K562 (cell line): ENCODE results near the gene NELFA. TPM values are rescaled to one million over a fixed set of nuclear protein-coding genes. Genes with fewer than 3 reads are reported as not detected.

Experiments
- ATAC-seq: fragments of 200-7000 bp; cut with Tn5 transposase; 3 replicates; pipeline ENCODE4 v1.9.1; 2020; ENCODE audit warnings: moderate library complexity
- BruUV-seq: library from RNA; stranded (reverse); fragments of 400-500 nt; replicated peaks from 2 replicates; lab custom pipeline; 2021; lab: Mats Ljungman, UMichigan
- CTCF ChIA-PET: fragments of 300-600 bp; formaldehyde crosslinking; extraction: SDS; loops from one replicate; lab custom pipeline; 2021; ENCODE audit warnings: low intra/inter-chr PET ratio; lab: Yijun Ruan, JAX
- POLR2A ChIA-PET: fragments of 300-600, 350-650 bp; sonication (Branson Sonifier 250); formaldehyde crosslinking; extraction: SDS; loops from one replicate; lab custom pipeline; 2021; ENCODE audit warnings: antibody characterized with exemption, inconsistent platforms; lab: Yijun Ruan, JAX
- DNase-seq, 4 experiments: peaks; one replicate each; pipeline versions ENCODE4 v3.0.0 to v3.0.0-alpha.2; 2011 to 2018; ENCODE audit warnings: low spot score in 3 of 4, mixed read lengths in 3 of 4; ENCODE audit errors: extremely low read depth in 1 of 4
- FAIRE-seq: peaks from 2 replicates; lab custom pipeline; 2011; peaks lifted over from hg19 to GRCh38; lab: Jason Lieb, UNC
- H2AFZ ChIP-seq: 2 replicates; pipeline ENCODE4 v1.6.0; 2011; ENCODE audit warnings: low read depth, low read length, control low read depth, inconsistent platforms
- H3K27ac ChIP-seq: fragments of 200-600 bp; 3 replicates; pipeline ENCODE4 v1.8.0; 2011; ENCODE audit warnings: low read depth, mild to moderate bottlenecking, control low read depth, inconsistent platforms, low read length, moderate library complexity, mixed read lengths; ENCODE audit errors: extremely low read depth
- H3K27me3 ChIP-seq, 2 experiments: fragments of 300-600 bp in 1 of 2; 2 replicates in 1 of 2; 3 replicates in 1 of 2; pipeline versions ENCODE4 v1.6.0 to v1.8.0; 2011; ENCODE audit warnings: inconsistent platforms in 2 of 2, low read length in 2 of 2, mild to moderate bottlenecking in 1 of 2, mixed read lengths in 1 of 2, moderate library complexity in 1 of 2; ENCODE audit not compliant: control insufficient read depth in 2 of 2, insufficient read depth in 2 of 2
- H3K36me3 ChIP-seq: fragments of 300-600 bp; 3 replicates; pipeline ENCODE4 v1.8.0; 2011; ENCODE audit warnings: mild to moderate bottlenecking, low read length, inconsistent platforms; ENCODE audit not compliant: control insufficient read depth, insufficient read depth
- H3K4me1 ChIP-seq, 2 experiments: fragments of 200-600 bp in 1 of 2; replicated peaks in 1 of 2; 2 replicates in 1 of 2; 3 replicates in 1 of 2; pipeline versions ENCODE4 v1.5.1 to v1.8.0; 2011; ENCODE audit warnings: inconsistent platforms in 2 of 2, low read length in 2 of 2, mild to moderate bottlenecking in 1 of 2, mixed read lengths in 1 of 2, moderate library complexity in 1 of 2; ENCODE audit not compliant: control insufficient read depth in 2 of 2, insufficient read depth in 2 of 2
- H3K4me2 ChIP-seq: 2 replicates; pipeline ENCODE4 v1.6.1; 2011; ENCODE audit warnings: low read length, control low read depth, inconsistent platforms, mixed read lengths; ENCODE audit not compliant: insufficient read depth
- H3K4me3 ChIP-seq: fragments of 200-600 bp; sonication (generic), shearing (Covaris generic); 2 replicates; pipeline ENCODE4 v1.5.1; 2016; ENCODE audit warnings: control low read depth, inconsistent platforms
- H3K79me2 ChIP-seq: fragments of 200-600 bp; 3 replicates; pipeline ENCODE4 v1.8.0; 2011; ENCODE audit warnings: low read length, inconsistent platforms; ENCODE audit not compliant: control insufficient read depth, insufficient read depth
- H3K9ac ChIP-seq, 2 experiments: 2 replicates each; pipeline versions ENCODE4 v1.6.0 to v1.6.1; 2011; ENCODE audit warnings: low read depth in 2 of 2, low read length in 2 of 2, control low read depth in 1 of 2, inconsistent platforms in 1 of 2, mild to moderate bottlenecking in 1 of 2, mixed read lengths in 1 of 2; ENCODE audit not compliant: insufficient read depth in 1 of 2
- H3K9me1 ChIP-seq: one replicate; pipeline ENCODE4 v1.6.0; 2011; ENCODE audit warnings: inconsistent platforms, mild to moderate bottlenecking, low read length, moderate library complexity; ENCODE audit not compliant: control insufficient read depth, insufficient read depth
- H3K9me3 ChIP-seq: replicated peaks from 2 replicates; pipeline ENCODE4 v1.5.1; 2011; ENCODE audit warnings: low read depth, low read length, inconsistent platforms; ENCODE audit not compliant: control insufficient read depth, insufficient read depth
- H4K20me1 ChIP-seq: replicated peaks from 2 replicates; pipeline ENCODE4 v1.6.1; 2011; ENCODE audit warnings: low read length, inconsistent platforms, mixed read lengths; ENCODE audit not compliant: control insufficient read depth, insufficient read depth
- CHD2 ChIP-seq: IDR thresholded peaks from 2 replicates; pipeline ENCODE4 v1.6.1; 2011; ENCODE audit warnings: low read depth, low read length
- NFIC ChIP-seq: fragments of 450-650 bp; IDR thresholded peaks from 2 replicates; pipeline ENCODE4 v1.6.1; 2017; ENCODE audit warnings: mild to moderate bottlenecking, inconsistent platforms
- POLR2G ChIP-seq: fragments of 200-400 bp; formaldehyde crosslinking; IDR thresholded peaks from 2 replicates; pipeline ENCODE4 v1.6.1; 2017; ENCODE audit warnings: low read depth, mild to moderate bottlenecking, antibody characterized with exemption, low read length, moderate library complexity
- RBFOX2 ChIP-seq: fragments of 200-400 bp; formaldehyde crosslinking; IDR thresholded peaks from 2 replicates; pipeline ENCODE4 v1.6.1; 2017; ENCODE audit warnings: low read depth, mild to moderate bottlenecking, low read length, moderate library complexity
- SMARCE1 ChIP-seq: fragments of 450-650 bp; IDR thresholded peaks from 2 replicates; pipeline ENCODE4 v1.7.1; 2016; ENCODE audit warnings: mild to moderate bottlenecking
- U2AF2 ChIP-seq: fragments of 200-400 bp; formaldehyde crosslinking; optimal IDR thresholded peaks from 2 replicates; pipeline ENCODE3; 2017; ENCODE audit warnings: low read depth, mild to moderate bottlenecking, low read length
- ZBTB34 ChIP-seq: fragments of 250-450 bp; sonication (Bioruptor Pico); IDR thresholded peaks from 2 replicates; pipeline ENCODE4 v1.8.0; 2021; ENCODE audit warnings: mild to moderate bottlenecking, moderate library complexity
- ZNF24 ChIP-seq: fragments of 450-650 bp; IDR thresholded peaks from 2 replicates; pipeline ENCODE4 v1.6.1; 2016
- WGBS: fragments of 100-300 bp; shearing (Covaris generic); methylation state at CpG from one replicate; pipeline ENCODE4 v1.1.6; 2016; ENCODE audit warnings: low coverage, mixed read lengths; ENCODE audit not compliant: insufficient coverage; ENCODE audit errors: missing lambda C conversion rate; 5-methylcytosine and 5-hydroxymethylcytosine counted together
- in situ Hi-C: fragments of 300-500 bp; cut with MboI; formaldehyde crosslinking; loops from 4 replicates; pipeline ENCODE4 v1.15.0; 2018; ENCODE audit warnings: inconsistent platforms, mixed read lengths
- intact Hi-C: fragments of 100-400 bp; cut with micrococcal nuclease; formaldehyde crosslinking; loops from 2 replicates; pipeline ENCODE4 v1.14.2; 2022
- polyA plus RNA-seq, 8 experiments: library from polyadenylated mRNA; depleted of rRNA in 4 of 8; stranded (reverse) in 5 of 8; unstranded in 3 of 8; fragments of >200 nt; fragmentation: Nextera tagmentation in 2 of 8; fragmentation: Illumina TruSeq in 1 of 8; extraction: Ambion mirVana in 2 of 8; extraction: Trizol in 1 of 8; gene quantifications; 2 replicates each; pipeline versions ENCODE4 v1.2.1 to v1.2.3, GENCODE V29; 2011 to 2014; ENCODE audit warnings: inconsistent platforms in 1 of 8, missing spikeins in 1 of 8
- total RNA-seq, 7 experiments: library from RNA; depleted of rRNA in 6 of 7; stranded (reverse); fragments of >200 nt in 6 of 7; fragmentation: Illumina TruSeq in 2 of 7; extraction: Trizol in 2 of 7; gene quantifications; 2 replicates each; pipeline versions ENCODE4 v1.2.1 to v1.2.3, GENCODE V29; 2011 to 2021; ENCODE audit warnings: low replicate concordance in 1 of 7
- TF ChIP-seq, protein P1 (sequence below): fragments of 450-650 bp; IDR thresholded peaks from 2 replicates; pipeline ENCODE4 v1.6.1; 2014; ENCODE audit warnings: low read depth, mild to moderate bottlenecking, moderate library complexity, borderline replicate concordance

Gene NELFA
- total and polyA plus RNA-seq, 9 of the 15 experiments (the other 6 are each of a cell fraction or from before 2014, with no cell fraction given), result 0.76 to 59.6 (median 14.8) TPM

GRCh38 chr4:1988327-1988724, 20.4 kb downstream of the NELFA start (continued):
- TF ChIP-seq ZBTB34 (CRISPR knock-in tag) (no peak), U2AF2 (no peak), CHD2 (no peak), NFIC (no peak), ZNF24 (no peak)
- TF ChIP-seq, protein P1, sequence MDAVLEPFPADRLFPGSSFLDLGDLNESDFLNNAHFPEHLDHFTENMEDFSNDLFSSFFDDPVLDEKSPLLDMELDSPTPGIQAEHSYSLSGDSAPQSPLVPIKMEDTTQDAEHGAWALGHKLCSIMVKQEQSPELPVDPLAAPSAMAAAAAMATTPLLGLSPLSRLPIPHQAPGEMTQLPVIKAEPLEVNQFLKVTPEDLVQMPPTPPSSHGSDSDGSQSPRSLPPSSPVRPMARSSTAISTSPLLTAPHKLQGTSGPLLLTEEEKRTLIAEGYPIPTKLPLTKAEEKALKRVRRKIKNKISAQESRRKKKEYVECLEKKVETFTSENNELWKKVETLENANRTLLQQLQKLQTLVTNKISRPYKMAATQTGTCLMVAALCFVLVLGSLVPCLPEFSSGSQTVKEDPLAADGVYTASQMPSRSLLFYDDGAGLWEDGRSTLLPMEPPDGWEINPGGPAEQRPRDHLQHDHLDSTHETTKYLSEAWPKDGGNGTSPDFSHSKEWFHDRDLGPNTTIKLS, result no peak

DNA sequence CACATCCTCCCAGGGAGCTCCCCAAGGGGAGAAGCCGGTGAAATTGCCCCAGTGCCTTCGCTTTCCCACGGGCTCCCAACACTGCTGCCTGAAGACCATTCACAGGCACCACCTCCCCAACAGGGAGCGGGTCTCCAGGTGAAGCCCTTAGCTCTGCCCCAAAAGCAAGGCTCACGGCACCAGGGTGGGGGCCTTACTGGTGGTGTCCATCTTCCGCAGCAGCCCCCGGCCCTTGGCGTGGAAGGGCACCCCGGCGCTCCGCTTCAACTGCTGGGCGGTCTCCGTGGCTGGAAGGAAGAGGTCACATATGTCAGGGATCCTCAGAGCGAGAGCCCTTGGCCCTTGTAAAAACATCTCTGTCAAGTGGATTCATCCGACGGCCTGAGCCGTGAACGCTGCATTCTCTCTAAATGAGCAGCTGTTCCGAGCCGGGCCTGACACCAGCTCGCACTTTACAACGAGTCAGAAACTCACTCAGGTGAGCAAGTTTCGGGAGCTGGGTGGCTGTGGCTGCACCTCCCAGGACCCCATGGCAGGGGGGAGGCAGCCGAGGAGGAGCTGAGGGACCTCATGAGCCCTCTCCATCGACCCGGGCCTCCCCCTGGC, 20.9 kb downstream of the NELFA start:
- DNase-seq, result no peak
- Histone ChIP-seq H3K9me1 (peaks cover 3% of the 10 kb centered on the region), H2AFZ (no peak overlapping the region), H3K9me3 (no peaks in the 10 kb centered on the region), H3K4me3 (no peak overlapping the region), H3K4me1 (peaks cover 0 to 56% of the 10 kb centered on the region in 2 experiments; a peak in 2 of 5 replicates), H3K36me3 (peaks cover 91% of the 10 kb centered on the region; the same call in 2 of the 3 replicates), H3K4me2 (no peak overlapping the region), H3K79me2 (peaks cover 23% of the 10 kb centered on the region), H3K9ac (no peak overlapping the region), H4K20me1 (no peaks in the 10 kb centered on the region; the same call in 1 of the 2 replicates), H3K27ac (no peak overlapping the region)
- WGBS, result 92% methylated on average over 24 of the region's 26 CpGs
- intact Hi-C loops, result no loop called here
- no peak for ATAC-seq
- FAIRE-seq, result no peak
- ChIA-PET POLR2A (interaction anchor here (0.6 to 1.0 kb wide), 5 partner anchors 11 to 195 kb away, joined by 3 to 4 read pairs (median 3); partner anchors contain the start of gene NELFA), CTCF (no interaction called here)
- BruUV-seq, result no TSS peak
- 0 out of 2 replicates have a peak, but pooled peaks have one; percentile 5 for TF ChIP-seq RBFOX2
- no peak for TF ChIP-seq SMARCE1
- 0 out of 2 replicates have a peak, but pooled peaks have one; percentile 30 for TF ChIP-seq POLR2G
- TF ChIP-seq, all 486 proteins: peak for 2
- in situ Hi-C loops, result no loop called here
- H3K27me3 ChIP-seq, result no peaks in the 10 kb centered on the region
